OCI-LY1 (cell line): Measurements from ENCODE around the gene SIRT3.

Experiments
- H2AFZ ChIP-seq: fragments of 200-600 bp; sonication (generic), shearing (Covaris generic); 2 replicates; pipeline ENCODE4 v1.6.0; 2014; ENCODE audit warnings: antibody characterized with exemption, mild to moderate bottlenecking, low read length
- H3F3A ChIP-seq: fragments of 200-600 bp; sonication (generic), shearing (Covaris generic); 2 replicates; pipeline ENCODE4 v1.6.0; 2014; ENCODE audit warnings: mild to moderate bottlenecking, antibody characterized with exemption, low read length, moderate library complexity; ENCODE audit not compliant: insufficient read depth
- H3K27ac ChIP-seq: fragments of 200-600 bp; sonication (generic); 2 replicates; pipeline ENCODE4 v1.5.1; 2014; ENCODE audit warnings: low read length, mixed run types, mild to moderate bottlenecking, low read depth; ENCODE audit not compliant: poor library complexity, severe bottlenecking
- H3K27me3 ChIP-seq: fragments of 200-600 bp; sonication (generic); 2 replicates; pipeline ENCODE4 v1.6.0; 2014; ENCODE audit warnings: antibody characterized with exemption, mild to moderate bottlenecking, low read length, moderate library complexity; ENCODE audit not compliant: insufficient read depth
- H3K36me3 ChIP-seq: fragments of 200-600 bp; sonication (generic); 2 replicates; pipeline ENCODE4 v1.6.1; 2014; ENCODE audit warnings: mild to moderate bottlenecking, antibody characterized with exemption, low read length, moderate library complexity, mixed read lengths; ENCODE audit not compliant: insufficient read depth
- H3K4me1 ChIP-seq: fragments of 200-600 bp; sonication (generic); 2 replicates; pipeline ENCODE4 v1.5.1; 2014; ENCODE audit warnings: mild to moderate bottlenecking, low read length, moderate library complexity; ENCODE audit not compliant: insufficient read depth, severe bottlenecking
- H3K4me2 ChIP-seq: fragments of 200-600 bp; sonication (generic), shearing (Covaris generic); 2 replicates; pipeline ENCODE4 v1.6.1; 2014; ENCODE audit warnings: low read length
- H3K4me3 ChIP-seq: fragments of 200-600 bp; sonication (generic); 2 replicates; pipeline ENCODE4 v1.5.1; 2014; ENCODE audit warnings: low read length, low read depth, mild to moderate bottlenecking, mixed read lengths; ENCODE audit not compliant: poor library complexity, severe bottlenecking
- H3K79me2 ChIP-seq: fragments of 200-600 bp; shearing (Covaris generic); 2 replicates; pipeline ENCODE4 v1.6.1; 2016; ENCODE audit warnings: mixed run types, low read length, mixed read lengths; ENCODE audit not compliant: insufficient read depth
- H3K9ac ChIP-seq: fragments of 200-600 bp; sonication (generic), shearing (Covaris generic); 2 replicates; pipeline ENCODE4 v1.6.1; 2014; ENCODE audit warnings: mild to moderate bottlenecking, low read length, mixed read lengths
- H3K9me2 ChIP-seq: fragments of 200-600 bp; sonication (generic), shearing (Covaris generic); 2 replicates; pipeline ENCODE4 v1.6.1; 2014; ENCODE audit warnings: low read depth, mild to moderate bottlenecking, low read length, mixed read lengths
- H3K9me3 ChIP-seq: fragments of 200-600 bp; shearing (Covaris generic); 2 replicates; pipeline ENCODE4 v1.6.1; 2014; ENCODE audit warnings: low read length, mixed read lengths
- H4K20me1 ChIP-seq: fragments of 200-600 bp; sonication (generic), shearing (Covaris generic); 2 replicates; pipeline ENCODE4 v1.6.0; 2016; ENCODE audit warnings: mild to moderate bottlenecking, low read length; ENCODE audit not compliant: insufficient read depth
- EZH2 ChIP-seq: fragments of 200-600 bp; sonication (generic), shearing (Covaris generic); IDR thresholded peaks from 2 replicates; pipeline ENCODE4 v1.8.0; 2017; ENCODE audit warnings: borderline replicate concordance, mixed run types, mild to moderate bottlenecking, antibody characterized with exemption, low read length, moderate library complexity, mixed read lengths
- TF ChIP-seq, protein P1 (sequence below): fragments of 200-600 bp; sonication (generic), shearing (Covaris generic); IDR thresholded peaks from 2 replicates; pipeline ENCODE4 v1.5.1; 2017; ENCODE audit warnings: mild to moderate bottlenecking, antibody characterized with exemption, low read length, moderate library complexity, mixed read lengths

SIRT3 gene

GRCh38 chr11:200224-201003, 35.7 kb downstream of the SIRT3 start:
- Histone ChIP-seq H2AFZ (no peak overlapping the region), H3K9ac (no peak overlapping the region), H3K27ac (no peak overlapping the region), H3K4me2 (no peak overlapping the region), H3K9me3 (no peaks in the 10 kb centered on the region), H3K4me3 (no peak overlapping the region), H4K20me1 (no peaks in the 10 kb centered on the region), H3K27me3 (no peaks in the 10 kb centered on the region), H3K36me3 (peaks cover 26% of the 10 kb centered on the region), H3K9me2 (no peaks in the 10 kb centered on the region), H3K4me1 (no peaks in the 10 kb centered on the region), H3K79me2 (no peaks in the 10 kb centered on the region), H3F3A (no peaks in the 10 kb centered on the region)
- no peak for TF ChIP-seq EZH2
- TF ChIP-seq, protein P1, sequence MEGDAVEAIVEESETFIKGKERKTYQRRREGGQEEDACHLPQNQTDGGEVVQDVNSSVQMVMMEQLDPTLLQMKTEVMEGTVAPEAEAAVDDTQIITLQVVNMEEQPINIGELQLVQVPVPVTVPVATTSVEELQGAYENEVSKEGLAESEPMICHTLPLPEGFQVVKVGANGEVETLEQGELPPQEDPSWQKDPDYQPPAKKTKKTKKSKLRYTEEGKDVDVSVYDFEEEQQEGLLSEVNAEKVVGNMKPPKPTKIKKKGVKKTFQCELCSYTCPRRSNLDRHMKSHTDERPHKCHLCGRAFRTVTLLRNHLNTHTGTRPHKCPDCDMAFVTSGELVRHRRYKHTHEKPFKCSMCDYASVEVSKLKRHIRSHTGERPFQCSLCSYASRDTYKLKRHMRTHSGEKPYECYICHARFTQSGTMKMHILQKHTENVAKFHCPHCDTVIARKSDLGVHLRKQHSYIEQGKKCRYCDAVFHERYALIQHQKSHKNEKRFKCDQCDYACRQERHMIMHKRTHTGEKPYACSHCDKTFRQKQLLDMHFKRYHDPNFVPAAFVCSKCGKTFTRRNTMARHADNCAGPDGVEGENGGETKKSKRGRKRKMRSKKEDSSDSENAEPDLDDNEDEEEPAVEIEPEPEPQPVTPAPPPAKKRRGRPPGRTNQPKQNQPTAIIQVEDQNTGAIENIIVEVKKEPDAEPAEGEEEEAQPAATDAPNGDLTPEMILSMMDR, result no peak

- Histone ChIP-seq H3K4me1 (no peaks in the 10 kb centered on the region), H3K27ac (no peak overlapping the region), H3K79me2 (no peaks in the 10 kb centered on the region), H3K27me3 (no peaks in the 10 kb centered on the region), H2AFZ (no peak overlapping the region), H3K9ac (no peak overlapping the region), H3K9me2 (no peaks in the 10 kb centered on the region), H3F3A (no peaks in the 10 kb centered on the region), H4K20me1 (no peaks in the 10 kb centered on the region), H3K36me3 (peaks cover 19% of the 10 kb centered on the region), H3K9me3 (no peaks in the 10 kb centered on the region), H3K4me2 (no peak overlapping the region), H3K4me3 (no peak overlapping the region)
- TF ChIP-seq EZH2, result no peak
- TF ChIP-seq, protein P1, result no peak
Observed at GRCh38 chr11:199782-200181, 36.4 kb downstream of the SIRT3 start.

DNA sequence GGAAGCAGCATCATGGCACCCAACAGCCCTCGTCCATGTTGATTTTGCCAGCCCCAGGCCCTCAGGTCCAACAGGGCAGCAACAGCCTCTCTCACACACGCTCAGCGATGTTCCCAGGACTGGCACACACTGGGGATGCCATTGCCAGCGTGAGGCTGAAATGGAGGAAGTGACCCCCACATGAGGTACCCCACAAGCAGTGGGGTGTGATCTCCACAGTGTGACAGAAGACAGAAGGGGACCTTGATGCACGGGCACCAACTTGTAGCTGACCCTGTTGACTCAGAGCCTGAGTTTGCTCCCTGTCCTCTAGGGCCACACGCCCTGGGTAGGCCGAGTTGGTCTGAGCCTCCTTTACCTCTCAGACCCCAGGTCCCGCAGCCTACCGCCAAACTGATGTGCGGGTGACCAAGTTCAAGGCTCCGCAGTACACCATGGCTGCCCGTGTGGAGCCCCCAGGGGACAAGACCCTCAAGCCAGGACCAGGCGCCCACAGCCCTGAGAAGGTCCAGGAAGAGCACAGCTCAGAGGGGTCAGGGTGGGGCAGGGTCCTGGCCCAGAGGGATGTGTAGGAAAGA, 37.0 kb downstream of the SIRT3 start:
- Histone ChIP-seq H3K4me2 (no peak overlapping the region), H3K27ac (no peak overlapping the region), H3K9me2 (no peaks in the 10 kb centered on the region), H3K4me3 (no peak overlapping the region), H3K36me3 (peaks cover 12% of the 10 kb centered on the region), H3K9me3 (no peaks in the 10 kb centered on the region), H3K4me1 (no peaks in the 10 kb centered on the region), H3F3A (no peaks in the 10 kb centered on the region), H4K20me1 (no peaks in the 10 kb centered on the region), H3K27me3 (no peaks in the 10 kb centered on the region), H3K9ac (no peak overlapping the region), H3K79me2 (no peaks in the 10 kb centered on the region), H2AFZ (no peak overlapping the region)
- no peak for TF ChIP-seq EZH2
- TF ChIP-seq, protein P1, result no peak
